K562 (cell line): ENCODE data around the gene LANCL1. TPM values are rescaled to one million over a fixed set of nuclear protein-coding genes. Genes with fewer than 3 reads are reported as not detected.

ENCODE experiments used
- ATAC-seq: fragments of 200-7000 bp; cut with Tn5 transposase; 3 replicates; pipeline ENCODE4 v1.9.1; 2020; ENCODE audit warnings: moderate library complexity
- BruUV-seq: library from RNA; stranded (reverse); fragments of 400-500 nt; replicated peaks from 2 replicates; lab custom pipeline; 2021; lab: Mats Ljungman, UMichigan
- CTCF ChIA-PET: fragments of 300-600 bp; formaldehyde crosslinking; extraction: SDS; loops from one replicate; lab custom pipeline; 2021; ENCODE audit warnings: low intra/inter-chr PET ratio; lab: Yijun Ruan, JAX
- POLR2A ChIA-PET: fragments of 300-600, 350-650 bp; sonication (Branson Sonifier 250); formaldehyde crosslinking; extraction: SDS; loops from one replicate; lab custom pipeline; 2021; ENCODE audit warnings: antibody characterized with exemption, inconsistent platforms; lab: Yijun Ruan, JAX
- DNase-seq, 4 experiments: peaks; one replicate each; pipeline versions ENCODE4 v3.0.0 to v3.0.0-alpha.2; 2011 to 2018; ENCODE audit warnings: low spot score in 3 of 4, mixed read lengths in 3 of 4; ENCODE audit errors: extremely low read depth in 1 of 4
- FAIRE-seq: peaks from 2 replicates; lab custom pipeline; 2011; peaks lifted over from hg19 to GRCh38; lab: Jason Lieb, UNC
- H2AFZ ChIP-seq: 2 replicates; pipeline ENCODE4 v1.6.0; 2011; ENCODE audit warnings: low read depth, low read length, control low read depth, inconsistent platforms
- H3K27ac ChIP-seq: fragments of 200-600 bp; 3 replicates; pipeline ENCODE4 v1.8.0; 2011; ENCODE audit warnings: low read depth, mild to moderate bottlenecking, control low read depth, inconsistent platforms, low read length, moderate library complexity, mixed read lengths; ENCODE audit errors: extremely low read depth
- H3K27me3 ChIP-seq, 2 experiments: fragments of 300-600 bp in 1 of 2; 2 replicates in 1 of 2; 3 replicates in 1 of 2; pipeline versions ENCODE4 v1.6.0 to v1.8.0; 2011; ENCODE audit warnings: inconsistent platforms in 2 of 2, low read length in 2 of 2, mild to moderate bottlenecking in 1 of 2, mixed read lengths in 1 of 2, moderate library complexity in 1 of 2; ENCODE audit not compliant: control insufficient read depth in 2 of 2, insufficient read depth in 2 of 2
- H3K36me3 ChIP-seq: fragments of 300-600 bp; 3 replicates; pipeline ENCODE4 v1.8.0; 2011; ENCODE audit warnings: mild to moderate bottlenecking, low read length, inconsistent platforms; ENCODE audit not compliant: control insufficient read depth, insufficient read depth
- H3K4me1 ChIP-seq, 2 experiments: fragments of 200-600 bp in 1 of 2; replicated peaks in 1 of 2; 2 replicates in 1 of 2; 3 replicates in 1 of 2; pipeline versions ENCODE4 v1.5.1 to v1.8.0; 2011; ENCODE audit warnings: inconsistent platforms in 2 of 2, low read length in 2 of 2, mild to moderate bottlenecking in 1 of 2, mixed read lengths in 1 of 2, moderate library complexity in 1 of 2; ENCODE audit not compliant: control insufficient read depth in 2 of 2, insufficient read depth in 2 of 2
- H3K4me2 ChIP-seq: 2 replicates; pipeline ENCODE4 v1.6.1; 2011; ENCODE audit warnings: low read length, control low read depth, inconsistent platforms, mixed read lengths; ENCODE audit not compliant: insufficient read depth
- H3K4me3 ChIP-seq: fragments of 200-600 bp; sonication (generic), shearing (Covaris generic); 2 replicates; pipeline ENCODE4 v1.5.1; 2016; ENCODE audit warnings: control low read depth, inconsistent platforms
- H3K79me2 ChIP-seq: fragments of 200-600 bp; 3 replicates; pipeline ENCODE4 v1.8.0; 2011; ENCODE audit warnings: low read length, inconsistent platforms; ENCODE audit not compliant: control insufficient read depth, insufficient read depth
- H3K9ac ChIP-seq, 2 experiments: 2 replicates each; pipeline versions ENCODE4 v1.6.0 to v1.6.1; 2011; ENCODE audit warnings: low read depth in 2 of 2, low read length in 2 of 2, control low read depth in 1 of 2, inconsistent platforms in 1 of 2, mild to moderate bottlenecking in 1 of 2, mixed read lengths in 1 of 2; ENCODE audit not compliant: insufficient read depth in 1 of 2
- H3K9me1 ChIP-seq: one replicate; pipeline ENCODE4 v1.6.0; 2011; ENCODE audit warnings: inconsistent platforms, mild to moderate bottlenecking, low read length, moderate library complexity; ENCODE audit not compliant: control insufficient read depth, insufficient read depth
- H3K9me3 ChIP-seq: replicated peaks from 2 replicates; pipeline ENCODE4 v1.5.1; 2011; ENCODE audit warnings: low read depth, low read length, inconsistent platforms; ENCODE audit not compliant: control insufficient read depth, insufficient read depth
- H4K20me1 ChIP-seq: replicated peaks from 2 replicates; pipeline ENCODE4 v1.6.1; 2011; ENCODE audit warnings: low read length, inconsistent platforms, mixed read lengths; ENCODE audit not compliant: control insufficient read depth, insufficient read depth
- CREB1 ChIP-seq, 2 experiments: sonication (generic) in 1 of 2; formaldehyde crosslinking in 1 of 2; IDR thresholded peaks; 2 replicates each; pipeline versions ENCODE4 v1.6.1 to v1.8.0; 2012 to 2022; ENCODE audit warnings: inconsistent platforms in 1 of 2, mild to moderate bottlenecking in 1 of 2, missing genetic modification reagents in 1 of 2, moderate library complexity in 1 of 2
- CREBBP ChIP-seq: IDR thresholded peaks from one replicate; pipeline ENCODE4 v1.6.1; 2012; ENCODE audit warnings: low read depth, mild to moderate bottlenecking, control low read depth, inconsistent platforms, low read length
- CXXC5 ChIP-seq: fragments of 250-450 bp; sonication (Bioruptor Pico); IDR thresholded peaks from 2 replicates; pipeline ENCODE4 v1.8.0; 2022; ENCODE audit warnings: inconsistent platforms, mild to moderate bottlenecking, moderate library complexity
- RFX1 ChIP-seq: fragments of 450-650 bp; IDR thresholded peaks from 2 replicates; pipeline ENCODE4 v1.6.1; 2016; ENCODE audit warnings: mild to moderate bottlenecking, moderate library complexity
- RFX7 ChIP-seq: fragments of 250-450 bp; sonication (Bioruptor Pico); IDR thresholded peaks from 2 replicates; pipeline ENCODE4 v1.5.1; 2021; ENCODE audit warnings: mild to moderate bottlenecking
- SIX5 ChIP-seq, 2 experiments: IDR thresholded peaks; 2 replicates each; pipeline ENCODE4 v1.6.1; 2011; ENCODE audit warnings: low read length in 2 of 2, borderline replicate concordance in 1 of 2, low read depth in 1 of 2, mild to moderate bottlenecking in 1 of 2, moderate library complexity in 1 of 2; ENCODE audit not compliant: insufficient read depth in 1 of 2
- TFAM ChIP-seq: fragments of 250-450 bp; sonication (Bioruptor Pico); conservative IDR thresholded peaks from 2 replicates; pipeline ENCODE4 v1.5.0; 2021; ENCODE audit warnings: mild to moderate bottlenecking, moderate library complexity
- ZBTB49 ChIP-seq: sonication (generic); formaldehyde crosslinking; IDR thresholded peaks from 2 replicates; pipeline ENCODE4 v1.8.0; 2022; ENCODE audit warnings: missing genetic modification reagents, mild to moderate bottlenecking, borderline replicate concordance
- ZNF592 ChIP-seq: fragments of 450-650 bp; IDR thresholded peaks from 2 replicates; pipeline ENCODE4 v1.6.1; 2017; ENCODE audit warnings: antibody characterized with exemption, mild to moderate bottlenecking
- ZNF644 ChIP-seq: fragments of 200-800 bp; sonication (Bioruptor generic); IDR thresholded peaks from 2 replicates; pipeline ENCODE4 v1.6.1; 2016; ENCODE audit warnings: low read depth, missing genetic modification characterization, missing compliant biosample characterization
- WGBS: fragments of 100-300 bp; shearing (Covaris generic); methylation state at CpG from one replicate; pipeline ENCODE4 v1.1.6; 2016; ENCODE audit warnings: low coverage, mixed read lengths; ENCODE audit not compliant: insufficient coverage; ENCODE audit errors: missing lambda C conversion rate; 5-methylcytosine and 5-hydroxymethylcytosine counted together
- in situ Hi-C: fragments of 300-500 bp; cut with MboI; formaldehyde crosslinking; loops from 4 replicates; pipeline ENCODE4 v1.15.0; 2018; ENCODE audit warnings: inconsistent platforms, mixed read lengths
- intact Hi-C: fragments of 100-400 bp; cut with micrococcal nuclease; formaldehyde crosslinking; loops from 2 replicates; pipeline ENCODE4 v1.14.2; 2022
- polyA plus RNA-seq, 8 experiments: library from polyadenylated mRNA; depleted of rRNA in 4 of 8; stranded (reverse) in 5 of 8; unstranded in 3 of 8; fragments of >200 nt; fragmentation: Nextera tagmentation in 2 of 8; fragmentation: Illumina TruSeq in 1 of 8; extraction: Ambion mirVana in 2 of 8; extraction: Trizol in 1 of 8; gene quantifications; 2 replicates each; pipeline versions ENCODE4 v1.2.1 to v1.2.3, GENCODE V29; 2011 to 2014; ENCODE audit warnings: inconsistent platforms in 1 of 8, missing spikeins in 1 of 8
- total RNA-seq, 7 experiments: library from RNA; depleted of rRNA in 6 of 7; stranded (reverse); fragments of >200 nt in 6 of 7; fragmentation: Illumina TruSeq in 2 of 7; extraction: Trizol in 2 of 7; gene quantifications; 2 replicates each; pipeline versions ENCODE4 v1.2.1 to v1.2.3, GENCODE V29; 2011 to 2021; ENCODE audit warnings: low replicate concordance in 1 of 7

The LANCL1 gene
- total and polyA plus RNA-seq, 9 of the 15 experiments (the other 6 are each of a cell fraction or from before 2014, with no cell fraction given), result 15.3 to 56.3 (median 30.1) TPM

GRCh38 chr2:210389856-210390255, 86.7 kb downstream of the LANCL1 start:
- ChIA-PET POLR2A (no interaction called here), CTCF (no interaction called here)
- H3K4me1 ChIP-seq, result no peaks in the 10 kb centered on the region
- no peaks in the 10 kb centered on the region for H3K27me3 ChIP-seq
- H2AFZ ChIP-seq, result no peak overlapping the region
- no peaks in the 10 kb centered on the region for H3K9me1 ChIP-seq
- no peaks in the 10 kb centered on the region for H4K20me1 ChIP-seq
- TF ChIP-seq CREBBP, result no peak
- TF ChIP-seq CXXC5 (CRISPR knock-in tag), result no peak
- no peak for TF ChIP-seq SIX5 (IDR thresholded peaks at IDR 0.05; ENCODE audit: borderline replicate concordance in 1 of 2, insufficient read depth in 1 of 2, low read depth in 1 of 2, low read length in 2 of 2)
- TF ChIP-seq ZNF644, result no peak
- no peaks in the 10 kb centered on the region for H3K36me3 ChIP-seq
- ATAC-seq (no peak), FAIRE-seq (no peak), DNase-seq (no peak)
- no peak overlapping the region for H3K4me3 ChIP-seq
- H3K79me2 ChIP-seq, result no peaks in the 10 kb centered on the region
- in situ Hi-C loops (no loop called here), intact Hi-C loops (no loop called here)
- H3K27ac ChIP-seq, result no peak overlapping the region
- WGBS, result 3% methylated on average over 3 of the region's 3 CpGs
- no peaks in the 10 kb centered on the region for H3K9me3 ChIP-seq
- no peak overlapping the region for H3K9ac ChIP-seq
- H3K4me2 ChIP-seq, result no peak overlapping the region
- BruUV-seq, result no TSS peak

GRCh38 chr2:210388148-210388547, 88.4 kb downstream of the LANCL1 start:
- no peak overlapping the region for H3K4me2 ChIP-seq
- no peak for DNase-seq
- no peak for ATAC-seq
- POLR2A ChIA-PET, result no interaction called here
- intact Hi-C loops, result no loop called here
- FAIRE-seq, result no peak
- no peaks in the 10 kb centered on the region for H3K79me2 ChIP-seq
- CTCF ChIA-PET, result no interaction called here
- no peaks in the 10 kb centered on the region for H3K9me3 ChIP-seq
- H3K9ac ChIP-seq, result no peak overlapping the region
- H3K9me1 ChIP-seq, result no peaks in the 10 kb centered on the region
- in situ Hi-C loops, result no loop called here
- H3K27me3 ChIP-seq, result no peaks in the 10 kb centered on the region
- H3K36me3 ChIP-seq, result no peaks in the 10 kb centered on the region
- no peaks in the 10 kb centered on the region for H4K20me1 ChIP-seq
- H2AFZ ChIP-seq, result no peak overlapping the region
- BruUV-seq, result no TSS peak
- no peaks in the 10 kb centered on the region for H3K4me1 ChIP-seq
- no peak overlapping the region for H3K27ac ChIP-seq
- H3K4me3 ChIP-seq, result no peak overlapping the region
- no peak for TF ChIP-seq ZNF592
- TF ChIP-seq ZBTB49 (CRISPR knock-in tag), result no peak
- no peak for TF ChIP-seq RFX7 (CRISPR knock-in tag)
- TF ChIP-seq RFX1, result no peak
- no peak for TF ChIP-seq TFAM (CRISPR knock-in tag)
- no peak for TF ChIP-seq CREB1 (IDR thresholded peaks at IDR 0.05)
- no peak for TF ChIP-seq CREB1 (CRISPR knock-in tag; IDR thresholded peaks at IDR 0.05)
